Activated CD8-positive, alpha-beta memory T cell treated with anti-CD3 and anti-CD28 coated beads for 36 hours (primary cell): Measurements from ENCODE around the gene BTC. TPM values are rescaled to one million over a fixed set of nuclear protein-coding genes. Genes with fewer than 3 reads are reported as not detected.
"Not testable (repeated sequence)": the region's sequence is repeated elsewhere in the genome, so short reads cannot be mapped to it uniquely, and the experiment has no call there.

Experiments
- CTCF ChIA-PET: fragments of 350-600 bp; sonication (Branson Sonifier 250); formaldehyde crosslinking; loops from one replicate; lab custom pipeline; 2021; ENCODE audit warnings: antibody characterized with exemption; lab: Charles Lee
- POLR2A ChIA-PET: fragments of 350-600 bp; sonication (Branson Sonifier 250); formaldehyde crosslinking; loops from one replicate; lab custom pipeline; 2021; ENCODE audit warnings: antibody characterized with exemption; lab: Charles Lee
- total RNA-seq, 2 experiments: library from RNA; stranded (reverse); gene quantifications; one replicate each; pipeline ENCODE4 v1.2.3, GENCODE V29; 2021

Gene BTC
- total RNA-seq, 2 experiments from 2014 or later, result not detected

DNA sequence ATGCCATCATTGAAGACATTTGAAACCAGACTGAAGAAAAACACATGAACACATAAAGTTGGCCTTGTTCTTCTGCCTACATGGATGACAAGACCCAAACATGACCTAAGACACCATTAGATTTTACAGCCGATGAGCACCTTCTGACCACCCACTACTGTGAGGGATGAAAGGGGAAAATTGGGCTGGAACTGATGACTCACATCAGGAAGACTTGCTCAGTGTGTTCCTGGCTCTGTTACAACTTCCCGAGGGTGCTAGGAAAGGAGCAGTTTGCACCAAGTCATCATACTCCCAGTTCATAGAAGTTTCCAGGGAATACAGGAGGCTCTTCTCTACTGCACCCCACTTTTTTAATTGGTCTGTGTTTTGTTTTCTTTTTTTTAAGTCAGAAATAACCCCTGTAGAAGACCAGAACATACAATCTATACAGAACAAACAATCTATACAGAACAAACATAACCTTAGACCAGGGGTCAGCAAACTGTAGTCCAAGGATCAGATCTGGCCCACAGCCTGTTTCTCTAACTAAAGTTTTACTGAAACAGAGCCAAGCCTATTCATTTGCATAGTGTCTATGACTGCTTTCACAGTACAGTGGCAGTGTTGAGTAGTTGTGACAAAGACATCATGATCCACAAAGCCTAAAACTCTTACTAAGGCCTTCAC lies 25.3 kb downstream of the BTC start:
- POLR2A ChIA-PET, result no interaction called here
- CTCF ChIA-PET, result no interaction called here

GRCh38 chr4:74764119-74764518 lies 30.2 kb downstream of the BTC start:
- ChIA-PET POLR2A (no interaction called here), CTCF (no interaction called here)

DNA sequence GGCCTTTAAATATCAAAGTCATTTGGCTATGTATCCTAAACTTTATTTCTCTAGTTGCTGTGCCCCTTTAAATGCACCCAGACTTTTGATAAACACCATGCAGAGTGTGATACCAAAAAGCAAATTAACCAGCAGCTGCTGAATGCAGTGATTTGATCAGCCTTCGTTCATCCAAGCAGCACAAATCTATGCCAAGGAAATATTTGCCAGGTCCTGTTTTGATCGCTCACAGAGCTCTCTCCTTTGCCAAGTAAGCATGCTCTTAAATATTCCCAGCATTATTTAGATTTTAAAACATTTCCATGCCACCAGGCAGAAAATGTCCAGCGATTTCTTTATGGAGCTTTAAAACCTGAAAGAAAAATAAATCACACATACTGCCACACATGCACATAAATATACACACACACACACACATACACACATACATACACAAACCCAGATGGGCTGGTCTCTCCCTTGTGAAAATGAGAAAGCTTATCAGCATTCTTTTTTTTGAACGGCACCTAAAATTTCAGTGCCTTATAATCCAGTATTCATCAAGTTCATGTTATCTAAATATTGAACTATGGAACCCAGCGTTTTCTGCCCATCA lies 35.7 kb downstream of the BTC start:
- CTCF ChIA-PET, result no interaction called here
- POLR2A ChIA-PET, result no interaction called here

DNA sequence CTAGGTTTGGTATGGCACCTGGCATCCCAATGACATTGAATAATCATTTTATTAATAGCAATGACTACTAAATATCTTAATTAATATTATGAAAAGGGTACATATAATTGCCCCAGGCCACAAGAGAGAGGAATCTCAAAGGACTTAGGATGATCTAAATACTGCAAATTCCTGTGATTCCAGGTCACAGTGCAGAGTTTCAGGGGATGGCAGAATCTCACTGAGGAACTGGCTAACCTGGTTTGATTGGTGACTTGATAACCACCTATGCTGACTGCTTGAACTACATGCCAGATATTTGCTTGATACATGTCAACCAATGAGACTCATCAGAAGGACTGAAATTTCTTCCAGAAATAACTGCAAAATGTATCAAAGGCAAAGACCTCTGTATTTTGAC lies 37.2 kb downstream of the BTC start:
- POLR2A ChIA-PET, result no interaction called here

DNA sequence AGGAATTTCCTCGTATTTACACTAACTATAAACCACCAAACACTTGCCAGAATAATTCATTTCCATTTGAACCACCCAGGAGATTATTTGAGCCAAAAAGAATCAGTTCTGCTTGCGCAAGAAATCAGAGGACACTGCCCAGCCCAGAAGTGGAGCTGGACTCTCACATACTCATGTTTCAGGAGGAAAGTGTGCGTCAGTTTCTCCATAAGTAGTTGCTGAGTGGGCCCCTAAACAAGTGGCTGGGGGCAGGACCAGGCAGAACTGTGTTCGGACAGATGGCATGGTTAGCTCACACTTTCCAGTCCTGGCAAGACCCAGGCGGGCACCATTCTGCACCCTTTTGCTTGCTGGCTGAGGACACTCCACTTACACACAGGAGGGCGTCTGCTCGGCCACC lies 38.8 kb downstream of the BTC start:
- POLR2A ChIA-PET, result no interaction called here
- CTCF ChIA-PET, result no interaction called here

More for the DNA sequence above, 37.2 kb downstream of the BTC start:
- CTCF ChIA-PET, result no interaction called here

DNA sequence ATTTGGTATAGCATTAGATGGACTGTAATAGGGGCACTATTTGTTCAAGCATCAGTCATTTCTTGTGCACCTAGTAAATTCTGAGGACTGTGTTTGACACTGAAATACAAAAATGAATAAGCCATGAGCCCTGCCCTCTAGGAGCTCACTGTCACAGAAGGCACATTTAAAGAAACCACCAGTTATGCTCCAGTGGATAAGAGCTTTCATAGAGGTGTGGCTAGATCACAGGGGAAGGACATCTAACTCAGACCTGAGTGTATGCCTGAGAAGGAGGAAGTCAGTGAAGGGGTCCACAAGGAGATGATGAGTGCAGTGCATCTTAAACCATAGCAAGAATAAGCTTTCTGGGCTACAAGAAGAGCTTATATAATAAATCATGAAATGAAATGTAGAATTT lies 40.1 kb downstream of the BTC start:
- ChIA-PET POLR2A (no interaction called here), CTCF (no interaction called here)

DNA sequence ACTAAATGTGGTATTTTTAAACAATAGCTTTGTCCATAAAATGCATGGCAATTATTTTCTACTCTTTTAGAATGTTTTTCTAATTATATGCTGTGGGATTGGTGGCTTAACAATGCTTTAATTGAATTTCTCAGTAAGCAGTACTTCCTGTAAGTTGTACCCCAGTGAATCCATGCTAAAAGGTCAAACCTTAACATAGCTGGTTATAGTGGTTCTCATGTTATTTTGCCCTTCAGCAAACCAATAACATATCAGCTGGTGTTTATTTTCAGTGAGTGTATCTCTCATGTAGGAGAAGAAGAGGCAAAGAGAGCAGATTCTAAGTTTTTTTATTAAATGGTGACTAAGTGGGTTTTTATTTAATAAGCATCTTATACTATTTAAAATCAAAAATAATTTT lies 41.5 kb downstream of the BTC start:
- ChIA-PET CTCF (no interaction called here), POLR2A (no interaction called here)

DNA sequence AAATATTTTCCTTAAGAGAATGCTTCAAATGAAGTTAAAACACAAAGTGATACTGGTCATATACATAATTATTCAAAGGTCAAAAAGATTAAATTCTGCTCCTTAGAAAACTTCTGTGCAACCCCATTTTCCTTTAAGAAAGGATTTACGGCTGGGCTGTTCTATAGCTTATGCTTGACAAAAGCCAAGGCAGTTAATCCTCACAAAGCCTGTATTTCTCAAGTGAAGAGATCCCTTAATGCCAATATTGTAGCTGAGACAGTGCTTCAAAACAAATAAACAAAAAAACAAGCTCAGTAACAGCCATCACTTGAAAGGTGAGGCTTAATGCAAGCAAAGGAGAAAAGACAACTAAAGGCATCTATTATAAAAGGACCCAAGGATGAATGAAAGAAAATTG lies 42.5 kb downstream of the BTC start:
- ChIA-PET POLR2A (no interaction called here), CTCF (no interaction called here)

GRCh38 chr4:74751247-74751646 lies 43.1 kb downstream of the BTC start:
- CTCF ChIA-PET, result no interaction called here
- POLR2A ChIA-PET, result no interaction called here

- POLR2A ChIA-PET, result no interaction called here
- CTCF ChIA-PET, result no interaction called here
Measured at GRCh38 chr4:74742185-74742584, 52.1 kb downstream of the BTC start.

DNA sequence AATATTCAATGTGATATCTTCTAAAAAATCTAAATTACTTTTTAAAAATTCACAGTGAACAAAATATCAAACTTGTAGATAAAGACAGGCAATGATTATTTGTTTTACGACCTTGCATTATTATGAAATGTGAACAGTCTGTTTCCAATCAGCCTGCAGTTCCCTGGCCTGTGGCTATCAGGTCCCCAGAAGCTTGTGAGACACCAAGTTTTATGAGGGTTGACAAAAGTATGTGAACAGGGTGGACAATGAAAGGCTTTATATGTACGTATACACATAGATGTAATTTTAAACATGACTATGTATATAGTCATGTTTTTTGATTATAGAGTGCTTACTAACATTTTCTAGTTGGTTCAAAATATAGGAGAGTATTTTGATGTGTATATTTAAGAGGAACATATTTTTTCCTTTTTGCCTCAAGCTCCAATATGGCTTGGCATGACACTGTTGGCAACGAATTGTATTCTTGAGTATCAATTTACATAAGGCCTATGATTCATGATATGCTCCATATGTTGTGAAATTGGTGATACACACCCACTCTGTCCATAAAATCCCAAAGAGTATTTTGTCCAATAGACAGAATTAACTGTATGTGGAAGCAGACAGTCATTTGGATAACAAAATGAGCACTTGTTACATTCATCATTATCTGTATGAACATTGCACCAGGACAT lies 55.7 kb downstream of the BTC start:
- CTCF ChIA-PET, result no interaction called here

GRCh38 chr4:74734995-74735394 lies 59.3 kb downstream of the BTC start:
- ChIA-PET CTCF (no interaction called here), POLR2A (no interaction called here)

More for the DNA sequence above, 55.7 kb downstream of the BTC start:
- POLR2A ChIA-PET, result no interaction called here

GRCh38 chr4:74733756-74734155 lies 60.6 kb downstream of the BTC start:
- POLR2A ChIA-PET, result no interaction called here
- CTCF ChIA-PET, result no interaction called here

- CTCF ChIA-PET, result no interaction called here
- POLR2A ChIA-PET, result no interaction called here
Measured at GRCh38 chr4:74724979-74725378, 69.3 kb downstream of the BTC start.

DNA sequence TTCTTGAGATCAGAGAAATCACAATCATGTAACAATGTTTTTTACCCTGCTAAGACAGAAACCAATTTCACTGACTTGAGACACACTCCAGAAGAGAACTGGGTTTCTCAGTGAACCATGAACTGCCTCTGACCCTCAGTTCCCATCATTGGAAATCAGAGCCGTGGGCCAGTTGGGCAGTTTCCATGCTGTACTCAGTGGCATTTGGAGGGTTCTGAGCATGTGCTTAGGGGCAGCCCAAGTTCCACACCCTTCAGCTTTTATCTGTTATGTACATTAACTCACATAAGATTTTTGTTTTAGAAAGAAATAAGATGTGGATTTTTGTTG lies 77.9 kb downstream of the BTC start:
- CTCF ChIA-PET, result no interaction called here
- POLR2A ChIA-PET, result no interaction called here

DNA sequence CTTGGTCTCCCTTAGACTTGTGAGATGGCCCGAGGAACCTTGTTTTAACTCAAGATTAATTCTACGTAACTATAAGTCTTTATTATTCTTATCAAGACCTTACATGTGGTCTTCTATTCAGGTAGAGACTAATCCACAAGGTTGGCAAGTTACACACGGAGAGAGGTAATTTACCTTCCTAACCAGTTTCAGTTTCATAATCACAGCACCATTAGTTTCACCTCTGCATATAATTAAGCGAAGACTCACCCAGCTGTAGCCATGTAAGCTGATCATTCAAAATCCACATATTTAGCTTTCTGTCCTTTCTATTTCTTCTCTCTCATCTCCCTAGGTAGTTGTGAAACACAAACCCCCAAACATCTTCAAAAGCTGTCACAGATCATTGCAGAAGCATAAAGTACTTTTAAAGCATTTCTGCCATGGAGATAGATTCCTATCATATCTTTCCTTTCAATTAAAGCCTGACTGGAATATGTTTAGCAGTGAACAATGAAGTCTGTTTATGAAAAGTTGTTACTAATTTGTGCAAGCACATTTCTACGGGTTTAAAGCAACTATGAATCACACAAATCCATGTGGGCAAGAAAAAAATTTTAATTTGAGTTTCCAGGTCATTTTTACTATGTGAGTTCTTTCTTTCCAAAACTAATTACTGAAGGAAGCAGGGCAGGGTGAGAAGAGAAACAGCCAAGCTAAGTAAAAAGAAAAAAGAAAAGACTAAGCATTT lies 78.5 kb downstream of the BTC start:
- POLR2A ChIA-PET, result no interaction called here
- CTCF ChIA-PET, result no interaction called here

- CTCF ChIA-PET, result no interaction called here
Measured at GRCh38 chr4:74714611-74715130, 79.7 kb downstream of the BTC start.

DNA sequence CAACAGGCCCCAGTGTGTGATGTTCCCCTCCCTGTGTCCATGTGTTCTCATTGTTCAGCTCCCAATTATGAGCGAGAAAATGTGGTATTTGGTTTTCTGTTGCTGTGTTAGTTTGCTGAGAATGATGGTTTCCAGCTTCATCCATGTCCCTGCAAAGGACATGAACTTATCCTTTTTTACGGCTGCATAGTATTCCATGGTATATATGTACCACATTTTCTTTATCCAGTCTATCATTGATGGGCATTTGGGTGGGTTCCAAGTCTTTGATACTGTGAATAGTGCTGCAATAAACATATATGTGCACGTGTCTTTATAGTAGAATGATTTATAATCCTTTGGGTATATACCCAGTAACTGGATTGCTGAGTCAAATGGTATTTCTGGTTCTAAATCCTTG lies 86.2 kb downstream of the BTC start:
- POLR2A ChIA-PET, CTCF ChIA-PET: not testable (repeated sequence)

More at GRCh38 chr4:74714611-74715130, 79.7 kb downstream of the BTC start:
- POLR2A ChIA-PET, result no interaction called here
